DND-41 (cell line): ENCODE measurements around the gene BOLA2B.
A peak's percentile ranks its signal among the peaks of the same experiment; 100 is the strongest.

ENCODE experiments used
- ATAC-seq: fragments of 200-7000 bp; cut with Tn5 transposase; 3 replicates; pipeline ENCODE4 v1.9.1; 2021; ENCODE audit warnings: low read depth; ENCODE audit not compliant: insufficient read depth
- DNase-seq: peaks from one replicate; pipeline ENCODE4 v3.0.0-alpha.2; 2020
- H2AFZ ChIP-seq: 2 replicates; pipeline ENCODE4 v1.6.0; 2012; ENCODE audit warnings: low read depth, low read length
- H3K27ac ChIP-seq: 2 replicates; pipeline ENCODE4 v1.5.1; 2012; ENCODE audit warnings: low read length, inconsistent platforms
- H3K27me3 ChIP-seq: fragments of 200-600 bp; sonication (generic); 2 replicates; pipeline ENCODE4 v1.6.0; 2012; ENCODE audit warnings: low read length, mild to moderate bottlenecking, inconsistent platforms; ENCODE audit not compliant: insufficient read depth, poor library complexity
- H3K36me3 ChIP-seq: 2 replicates; pipeline ENCODE4 v1.5.1; 2012; ENCODE audit warnings: low read length, inconsistent platforms; ENCODE audit not compliant: insufficient read depth
- H3K4me1 ChIP-seq: 2 replicates; pipeline ENCODE4 v1.5.1; 2012; ENCODE audit warnings: mild to moderate bottlenecking, low read length; ENCODE audit not compliant: insufficient read depth
- H3K4me2 ChIP-seq: 2 replicates; pipeline ENCODE4 v1.6.0; 2012; ENCODE audit warnings: mild to moderate bottlenecking, moderate library complexity, low read length, inconsistent platforms; ENCODE audit not compliant: insufficient read depth
- H3K4me3 ChIP-seq, 2 experiments: fragments of 200-600 bp in 1 of 2; shearing (Covaris generic) in 1 of 2; 2 replicates each; pipeline ENCODE4 v1.5.1; 2012 to 2016; ENCODE audit warnings: inconsistent platforms in 2 of 2, low read length in 2 of 2, mild to moderate bottlenecking in 2 of 2, low read depth in 1 of 2, moderate library complexity in 1 of 2
- H3K79me2 ChIP-seq: 2 replicates; pipeline ENCODE4 v1.6.0; 2012; ENCODE audit warnings: low read length, inconsistent platforms; ENCODE audit not compliant: insufficient read depth
- H3K9ac ChIP-seq: 2 replicates; pipeline ENCODE4 v1.6.0; 2012; ENCODE audit warnings: low read depth, mild to moderate bottlenecking, inconsistent platforms, low read length, moderate library complexity
- H3K9me3 ChIP-seq: 2 replicates; pipeline ENCODE4 v1.5.1; 2012; ENCODE audit warnings: low read length, moderate library complexity, mild to moderate bottlenecking, inconsistent platforms; ENCODE audit not compliant: insufficient read depth, severe bottlenecking
- H4K20me1 ChIP-seq: 2 replicates; pipeline ENCODE4 v1.6.0; 2012; ENCODE audit warnings: low read length; ENCODE audit not compliant: insufficient read depth
- EZH2 ChIP-seq: IDR thresholded peaks from 3 replicates; pipeline ENCODE4 v1.6.1; 2012; ENCODE audit warnings: borderline replicate concordance, low read depth, mild to moderate bottlenecking, moderate library complexity, low read length, inconsistent platforms; ENCODE audit not compliant: severe bottlenecking
- TF ChIP-seq, protein P1 (sequence below): IDR thresholded peaks from 2 replicates; pipeline ENCODE4 v1.5.1; 2012; ENCODE audit warnings: borderline replicate concordance, low read length, moderate library complexity, mild to moderate bottlenecking; ENCODE audit not compliant: poor library complexity, severe bottlenecking; ENCODE audit errors: extremely low read depth

Gene BOLA2B

DNA sequence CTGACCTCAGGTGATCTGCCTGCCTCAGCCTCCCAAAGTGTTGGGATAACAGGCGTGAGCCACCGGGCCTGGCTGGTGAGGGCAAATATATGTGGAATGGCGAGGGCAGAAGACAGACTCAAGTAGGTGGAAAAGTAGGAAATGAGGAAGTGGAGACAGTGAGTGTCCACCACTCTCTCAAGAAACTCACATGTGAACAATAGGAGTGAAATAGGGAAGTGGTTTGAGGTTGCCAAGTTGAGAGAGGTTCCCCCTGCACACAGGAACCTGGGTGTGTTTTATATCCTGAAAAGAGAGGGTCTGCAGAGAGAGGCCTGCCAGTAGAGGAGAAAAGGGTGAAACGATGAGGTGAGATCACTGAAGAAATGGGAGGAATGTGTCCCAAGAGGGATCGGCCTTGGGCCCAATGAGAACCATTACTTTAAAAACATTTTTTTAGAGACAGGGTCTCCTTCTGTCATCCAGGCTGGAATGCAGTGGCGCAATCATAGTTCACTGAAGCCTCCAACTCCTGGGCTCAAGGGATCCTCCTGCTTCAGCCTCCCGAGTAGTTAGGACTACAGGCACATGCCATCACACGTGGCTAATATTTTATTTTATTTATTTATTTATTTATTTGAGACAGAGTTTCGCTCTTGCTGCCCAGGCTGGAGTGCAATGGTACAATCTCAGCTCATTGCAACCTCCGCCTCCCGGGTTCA lies 27.1 kb downstream of the BOLA2B start:
- DNase-seq: peak; percentile 23
- Histone ChIP-seq H3K27ac (no peak overlapping the region; the same call in 1 of the 2 replicates), H3K4me1 (peaks cover 5% of the 10 kb centered on the region; the same call in 1 of the 2 replicates)

DNA sequence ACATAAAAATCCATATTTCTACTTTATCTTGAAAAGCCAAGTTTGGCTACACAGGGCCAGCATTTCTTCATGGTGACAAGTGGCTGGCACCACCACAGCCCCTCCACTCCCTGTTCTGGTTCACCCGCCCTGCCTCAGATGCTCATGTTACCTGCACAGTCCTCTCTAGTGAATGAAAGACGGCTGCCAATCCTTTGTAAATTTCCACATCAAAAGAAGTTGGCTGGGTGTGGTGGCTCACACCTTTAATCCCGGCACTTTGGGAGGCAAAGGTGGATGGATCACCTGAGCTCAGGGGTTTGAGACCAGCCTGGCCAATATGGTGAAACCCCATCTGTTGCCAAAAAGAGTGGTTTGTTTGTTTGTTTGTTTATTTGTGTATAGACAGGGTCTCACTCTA lies 29.9 kb downstream of the BOLA2B start:
- H3K79me2 ChIP-seq: no peaks in the 10 kb centered on the region
- no peaks in the 10 kb centered on the region for H3K36me3 ChIP-seq
- TF ChIP-seq EZH2: no peak
- TF ChIP-seq, protein P1, sequence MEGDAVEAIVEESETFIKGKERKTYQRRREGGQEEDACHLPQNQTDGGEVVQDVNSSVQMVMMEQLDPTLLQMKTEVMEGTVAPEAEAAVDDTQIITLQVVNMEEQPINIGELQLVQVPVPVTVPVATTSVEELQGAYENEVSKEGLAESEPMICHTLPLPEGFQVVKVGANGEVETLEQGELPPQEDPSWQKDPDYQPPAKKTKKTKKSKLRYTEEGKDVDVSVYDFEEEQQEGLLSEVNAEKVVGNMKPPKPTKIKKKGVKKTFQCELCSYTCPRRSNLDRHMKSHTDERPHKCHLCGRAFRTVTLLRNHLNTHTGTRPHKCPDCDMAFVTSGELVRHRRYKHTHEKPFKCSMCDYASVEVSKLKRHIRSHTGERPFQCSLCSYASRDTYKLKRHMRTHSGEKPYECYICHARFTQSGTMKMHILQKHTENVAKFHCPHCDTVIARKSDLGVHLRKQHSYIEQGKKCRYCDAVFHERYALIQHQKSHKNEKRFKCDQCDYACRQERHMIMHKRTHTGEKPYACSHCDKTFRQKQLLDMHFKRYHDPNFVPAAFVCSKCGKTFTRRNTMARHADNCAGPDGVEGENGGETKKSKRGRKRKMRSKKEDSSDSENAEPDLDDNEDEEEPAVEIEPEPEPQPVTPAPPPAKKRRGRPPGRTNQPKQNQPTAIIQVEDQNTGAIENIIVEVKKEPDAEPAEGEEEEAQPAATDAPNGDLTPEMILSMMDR: no peak
- no peak overlapping the region for H3K27ac ChIP-seq
- no peak for DNase-seq
- H3K9me3 ChIP-seq: no peaks in the 10 kb centered on the region
- H3K4me2 ChIP-seq: no peak overlapping the region
- no peak for ATAC-seq
- no peak overlapping the region for H3K9ac ChIP-seq
- H3K4me1 ChIP-seq: peaks cover 5% of the 10 kb centered on the region; the same call in 1 of the 2 replicates
- H2AFZ ChIP-seq: no peak overlapping the region
- H4K20me1 ChIP-seq: no peaks in the 10 kb centered on the region
- no peak overlapping the region for H3K4me3 ChIP-seq
- H3K27me3 ChIP-seq: no peaks in the 10 kb centered on the region

More for the DNA sequence above, 27.1 kb downstream of the BOLA2B start:
- ATAC-seq: peak; percentile 83
- no peak overlapping the region for H3K4me3 ChIP-seq
- no peak for TF ChIP-seq EZH2
- TF ChIP-seq, protein P1: no peak
- no peak overlapping the region for H3K9ac ChIP-seq
- no peak overlapping the region for H3K4me2 ChIP-seq
- H3K27me3 ChIP-seq: no peaks in the 10 kb centered on the region
- no peaks in the 10 kb centered on the region for H3K36me3 ChIP-seq
- H3K9me3 ChIP-seq: no peaks in the 10 kb centered on the region
- no peak overlapping the region for H2AFZ ChIP-seq
- H3K79me2 ChIP-seq: no peaks in the 10 kb centered on the region
- H4K20me1 ChIP-seq: no peaks in the 10 kb centered on the region

DNA sequence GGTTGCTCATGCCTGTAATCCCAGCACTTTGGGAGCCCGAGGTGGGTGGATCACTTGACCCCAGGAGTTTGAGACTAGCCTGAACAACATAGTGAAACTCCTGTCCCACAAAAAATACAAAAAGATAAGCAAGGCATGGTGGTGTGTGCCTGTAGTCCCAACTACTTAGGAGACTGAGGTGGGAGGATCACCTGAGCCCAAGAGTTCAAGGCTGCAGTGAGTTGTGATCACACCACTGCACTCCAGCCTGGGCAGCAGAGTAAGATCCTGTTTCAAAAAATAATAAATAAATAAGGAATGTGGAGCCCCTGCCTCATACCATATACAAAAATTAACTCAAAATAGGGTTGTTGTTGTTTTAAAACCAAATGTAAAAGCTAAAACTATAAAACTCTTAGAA lies 36.3 kb downstream of the BOLA2B start:
- no peak overlapping the region for H3K4me2 ChIP-seq
- H3K4me3 ChIP-seq: no peak overlapping the region
- no peaks in the 10 kb centered on the region for H3K79me2 ChIP-seq
- H2AFZ ChIP-seq: no peak overlapping the region
- no peak overlapping the region for H3K9ac ChIP-seq
- no peaks in the 10 kb centered on the region for H3K4me1 ChIP-seq
- H3K9me3 ChIP-seq: no peaks in the 10 kb centered on the region
- no peak overlapping the region for H3K27ac ChIP-seq
- TF ChIP-seq, protein P1: no peak
- TF ChIP-seq EZH2: no peak
- no peaks in the 10 kb centered on the region for H3K27me3 ChIP-seq
- DNase-seq: no peak
- ATAC-seq: no peak
- H4K20me1 ChIP-seq: no peaks in the 10 kb centered on the region
- H3K36me3 ChIP-seq: no peaks in the 10 kb centered on the region
